Ovary (tissue), 9 donors: ENCODE measurements around the gene TBX4. TPM values are rescaled to one million over a fixed set of nuclear protein-coding genes. Genes with fewer than 3 reads are reported as not detected.
"Not testable (repeated sequence)": the region's sequence is repeated elsewhere in the genome, so short reads cannot be mapped to it uniquely, and the experiment has no call there.

Experiments
- DNase-seq, 5 donors: peaks; one replicate each; pipeline ENCODE4 v3.0.0-alpha.2; 2019 to 2020
- H3K27ac ChIP-seq, 2 donors: fragments of 200-600 bp; one replicate each; pipeline versions ENCODE4 v1.5.1 to v1.8.0; 2019 to 2022
- H3K27me3 ChIP-seq: fragments of 200-600 bp; one replicate; pipeline ENCODE4 v1.8.0; 2022
- H3K36me3 ChIP-seq: fragments of 200-600 bp; sonication (generic); one replicate; pipeline ENCODE4 v1.5.1; 2019
- H3K4me1 ChIP-seq: one replicate; pipeline ENCODE4 v1.8.1; 2013; ENCODE audit warnings: mild to moderate bottlenecking, moderate library complexity; ENCODE audit not compliant: insufficient read depth
- H3K4me3 ChIP-seq: fragments of 200-600 bp; sonication (generic); one replicate; pipeline ENCODE4 v1.5.1; 2017
- H3K9me3 ChIP-seq, 2 donors: fragments of 200-600 bp in 1 of 2; sonication (generic) in 1 of 2; one replicate each; pipeline versions ENCODE4 v1.5.1 to v1.8.1; 2013 to 2019; ENCODE audit warnings: mild to moderate bottlenecking in 1 of 2, moderate library complexity in 1 of 2
- CTCF ChIP-seq, 3 donors: fragments of 450-650 bp in 2 of 3; fragments of 200-600 bp in 1 of 3; IDR thresholded peaks; one replicate each; pipeline versions ENCODE4 v1.5.1 to v1.8.0; 2016 to 2022; ENCODE audit warnings: antibody characterized with exemption in 3 of 3, mild to moderate bottlenecking in 1 of 3
- EP300 ChIP-seq: sonication (generic); formaldehyde crosslinking; IDR thresholded peaks from one replicate; pipeline ENCODE4 v1.6.1; 2017; ENCODE audit warnings: antibody characterized with exemption
- POLR2A ChIP-seq: fragments of 450-650 bp; IDR thresholded peaks from one replicate; pipeline ENCODE4 v1.6.1; 2017; ENCODE audit warnings: antibody characterized with exemption, mild to moderate bottlenecking, moderate library complexity
- WGBS, 3 donors: extraction: QIAGEN DNeasy Blood & Tissue Kit in 1 of 3; methylation state at CpG; one replicate each; pipeline versions ENCODE4 v1.1.5 to v1.1.7; 2013 to 2017; 5-methylcytosine and 5-hydroxymethylcytosine counted together
- intact Hi-C, 4 donors: fragments of 100-400 bp; cut with DNase I; formaldehyde crosslinking; loops; one replicate each; pipeline versions ENCODE4 v1.11.0 to v1.15.1; 2022 to 2023
- polyA plus RNA-seq, 2 donors: library from polyadenylated mRNA; stranded (reverse); fragments of 200-250 nt in 1 of 2; fragments of 350-450 nt in 1 of 2; fragmentation: Illumina TruSeq in 1 of 2; extraction: RNeasy Lipid Tissue Mini Kit (QIAGEN cat#74804) in 1 of 2; gene quantifications; one replicate each; pipeline ENCODE4 v1.2.3, GENCODE V29; 2013 to 2014
- total RNA-seq, 7 donors: library from RNA; depleted of rRNA in 2 of 7; stranded (reverse); fragments of >200 nt in 2 of 7; fragmentation: NEBNext Ultra II Directional in 3 of 7; extraction: Animal tissue kit (Norgen Biotek cat#: 25700) in 3 of 7; gene quantifications; one replicate each; pipeline versions ENCODE4 v1.1.0 to v1.2.4, GENCODE V29; 2016 to 2023
- donor health status: DM: no; HTN: no; CAD: no; lungs with moderate emphysema.
- donor health status: DM: no; HTN: no; CAD: no.
- donor health status: Bipolar disorder and iron deficiency.
- donor health status: DM: yes; HTN: yes; CAD: no.
- donor health status: DM: no; HTN: no; CAD: no.
- donor health status: DM: yes; HTN: yes; CAD: no.

TBX4 gene
- total and polyA plus RNA-seq, 9 donors: 0.18 TPM; not detected in 8

GRCh38 chr17:61492759-61493526 lies 40.7 kb downstream of the TBX4 start:
- intact Hi-C loops: no loop called here

DNA sequence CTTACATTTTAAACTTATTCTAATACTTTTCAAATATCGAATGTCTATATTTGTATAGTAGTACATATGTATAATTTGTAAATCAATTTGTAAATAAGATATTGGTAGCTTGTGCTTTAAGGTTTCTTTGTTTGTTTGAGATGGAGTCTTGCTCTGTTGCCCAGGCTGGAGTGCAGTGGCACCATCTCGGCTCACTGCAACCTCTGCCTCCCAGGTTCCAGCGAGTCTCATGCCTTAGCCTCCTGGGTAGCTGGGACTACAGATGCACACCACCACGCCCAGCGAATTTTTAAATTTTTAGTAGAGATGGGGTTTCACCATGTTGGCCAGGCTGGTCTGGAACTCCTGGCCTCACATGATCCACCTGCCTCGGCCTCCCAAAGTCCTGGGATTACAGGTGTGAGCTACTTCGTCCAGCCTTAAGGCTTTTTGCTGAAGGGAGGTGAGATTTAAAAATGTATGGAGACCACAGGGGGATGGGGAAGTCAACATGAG lies 41.7 kb downstream of the TBX4 start:
- H3K27ac ChIP-seq, H3K36me3 ChIP-seq, H3K9me3 ChIP-seq, DNase-seq, intact Hi-C loops, H3K27me3 ChIP-seq, H3K4me1 ChIP-seq, H3K4me3 ChIP-seq: not testable (repeated sequence)
- WGBS, 3 donors: 95 to 96% (median 95%) methylated on average over 7 of the region's 7 CpGs

More at GRCh38 chr17:61492759-61493526, 40.7 kb downstream of the TBX4 start:
- Histone ChIP-seq H3K27ac (no peak overlapping the region), H3K9me3 (no peaks in the 10 kb centered on the region), H3K27me3 (no peaks in the 10 kb centered on the region), H3K36me3 (no peaks in the 10 kb centered on the region), H3K4me3 (no peak overlapping the region), H3K4me1 (no peaks in the 10 kb centered on the region)
- TF ChIP-seq POLR2A (no peak), EP300 (no peak), CTCF (IDR thresholded peaks at IDR 0.05) (no peak)
- no peak for DNase-seq
- 77 to 80% (median 80%) methylated on average over 8 of the region's 8 CpGs for WGBS, 3 donors

DNA sequence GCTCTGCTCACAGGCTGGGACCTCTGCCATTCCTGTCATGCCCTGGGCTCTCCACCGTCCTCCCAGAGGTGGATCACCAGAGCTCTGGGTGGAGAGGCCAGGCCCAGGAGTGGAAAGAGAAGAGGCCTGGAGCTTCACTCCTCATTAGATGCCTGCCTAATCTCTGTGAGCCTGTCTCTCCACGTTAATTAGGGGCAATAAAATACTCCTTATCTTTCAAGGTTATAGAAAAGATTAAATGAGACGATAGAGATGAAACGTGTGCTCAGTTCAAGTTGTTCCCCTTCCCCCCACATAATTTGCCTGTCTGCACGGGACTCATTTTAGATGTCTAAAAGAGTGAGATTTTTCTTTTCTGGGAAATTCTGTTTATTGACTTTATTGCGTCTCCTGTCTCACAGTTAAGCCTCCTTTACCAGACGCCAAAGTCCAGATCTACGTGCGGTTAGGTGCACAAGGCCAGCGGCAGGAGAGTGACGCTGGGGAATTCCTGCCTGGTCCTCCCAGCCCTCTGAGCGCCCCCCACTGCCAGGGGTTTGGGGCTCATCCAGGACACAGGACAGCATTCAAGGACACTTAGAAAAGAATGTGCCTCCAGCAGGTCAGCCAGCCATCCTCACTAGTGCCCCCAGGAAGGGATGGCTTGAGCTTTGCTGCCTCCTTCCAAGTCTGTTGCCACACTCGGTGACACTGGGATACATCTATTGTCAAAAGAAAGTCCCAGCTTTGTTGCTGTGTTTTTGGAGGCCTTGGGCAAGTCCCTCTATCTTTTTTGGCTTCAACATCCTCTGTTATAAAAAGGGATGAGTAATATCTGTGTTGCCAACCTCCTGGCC lies 42.3 kb downstream of the TBX4 start:
- TF ChIP-seq CTCF (IDR thresholded peaks at IDR 0.05) (no peak), EP300 (no peak), POLR2A (no peak)
- Histone ChIP-seq H3K4me3 (no peak overlapping the region), H3K9me3 (no peaks in the 10 kb centered on the region), H3K36me3 (no peaks in the 10 kb centered on the region), H3K4me1 (no peaks in the 10 kb centered on the region), H3K27ac (no peak overlapping the region), H3K27me3 (no peaks in the 10 kb centered on the region)
- DNase-seq: no peak
- intact Hi-C loops: no loop called here
- 51 to 53% (median 51%) methylated on average over 13 of the region's 13 CpGs for WGBS, 3 donors

DNA sequence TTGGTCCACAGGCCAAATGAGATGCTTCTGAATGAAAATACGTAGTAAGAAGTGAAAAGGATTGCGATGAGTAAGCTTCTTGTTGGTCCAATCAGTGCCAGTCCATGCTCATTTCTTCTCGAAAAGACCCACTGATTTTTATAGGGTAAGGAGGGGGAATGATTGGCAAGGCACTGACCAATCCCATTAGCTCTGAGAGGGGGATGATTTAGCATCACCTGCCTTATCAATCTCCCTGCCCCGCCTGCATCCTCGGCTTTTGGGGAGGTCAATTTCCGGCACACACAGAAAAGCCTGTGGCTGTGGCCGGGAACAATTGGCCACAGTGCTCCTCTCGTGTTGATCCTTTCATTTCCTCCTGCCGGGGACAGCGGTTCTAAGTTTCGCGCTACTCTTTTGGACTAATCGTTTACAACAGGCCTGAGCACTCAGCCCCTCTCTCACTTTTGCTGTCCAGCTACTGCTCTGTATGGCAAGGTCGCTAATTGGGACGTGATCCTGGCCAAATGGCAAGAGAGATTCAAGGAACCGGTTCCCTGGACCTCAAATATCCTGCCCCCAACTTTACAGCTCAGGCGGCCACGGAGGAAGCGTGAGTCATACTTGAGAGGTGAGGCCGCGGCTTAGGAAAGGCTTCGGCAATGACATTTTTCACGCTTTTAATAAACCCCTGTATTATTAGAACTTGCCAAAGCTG lies 43.1 kb downstream of the TBX4 start:
- H3K27ac ChIP-seq: no peak overlapping the region
- H3K4me3 ChIP-seq: no peak overlapping the region
- TF ChIP-seq EP300 (no peak), CTCF (IDR thresholded peaks at IDR 0.05) (no peak), POLR2A (no peak)
- H3K9me3 ChIP-seq: no peaks in the 10 kb centered on the region
- H3K4me1 ChIP-seq: no peaks in the 10 kb centered on the region
- no peak for DNase-seq
- 88 to 90% (median 89%) methylated on average over 23 of the region's 23 CpGs for WGBS, 3 donors
- intact Hi-C loops: no loop called here
- H3K27me3 ChIP-seq: no peaks in the 10 kb centered on the region
- no peaks in the 10 kb centered on the region for H3K36me3 ChIP-seq
